HG03064 (cell line): ENCODE measurements around the gene DLGAP1.

Experiments used
- ATAC-seq: cut with Tn5 transposase; IDR thresholded peaks from one replicate; pipeline ENCODE4 v1.9.1; 2021; ENCODE audit warnings: low read depth; ENCODE audit not compliant: unreplicated experiment

Gene DLGAP1

GRCh38 chr18:3451989-3452749, 1002.9 kb downstream of the DLGAP1 start:
- no peak for ATAC-seq

GRCh38 chr18:3451183-3451988, 1003.7 kb downstream of the DLGAP1 start:
- ATAC-seq: no peak

- no peak for ATAC-seq
Observed at GRCh38 chr18:3450799-3451182, 1004.3 kb downstream of the DLGAP1 start.

GRCh38 chr18:3450012-3450798, 1004.9 kb downstream of the DLGAP1 start, which contains the start of gene TGIF1:
TGIF1 (plus strand) TSS chr18:3450172; CDS start chr18:3450490, 318 bp downstream.
- ATAC-seq: no peak

- no peak for ATAC-seq
Observed at GRCh38 chr18:3449512-3450011, 1005.5 kb downstream of the DLGAP1 start.

- ATAC-seq: no peak
Observed at GRCh38 chr18:3448838-3449511, 1006.1 kb downstream of the DLGAP1 start.

GRCh38 chr18:3447895-3448837, 1006.9 kb downstream of the DLGAP1 start:
- ATAC-seq: peak; percentile 57

GRCh38 chr18:3447068-3447894, 1007.8 kb downstream of the DLGAP1 start:
- no peak for ATAC-seq
